ENCODE results near the gene RGS12. TPM values are rescaled to one million over a fixed set of nuclear protein-coding genes. Genes with fewer than 3 reads are reported as not detected.

RGS12 gene
- polyA plus RNA-seq, 1 of the 3 experiments (the other 2 are of a cell fraction) = 18.4 TPM

- TF ChIP-seq NFIC (IDR thresholded peaks at IDR 0.05; ENCODE audit: borderline replicate concordance) (no peak), GABPA (IDR thresholded peaks at IDR 0.05; ENCODE audit: low read depth) (no peak), TAF1 (IDR thresholded peaks at IDR 0.05; ENCODE audit: borderline replicate concordance, low read depth, low read length) (no peak), IRF3 (IDR thresholded peaks at IDR 0.05; ENCODE audit: low read depth, low read length) (no peak), FOXJ3 (CRISPR knock-in tag; IDR thresholded peaks at IDR 0.05) (no peak), PBX3 (IDR thresholded peaks at IDR 0.05) (no peak), SIN3A (IDR thresholded peaks at IDR 0.05; ENCODE audit: borderline replicate concordance, low read depth, low read length) (no peak)
- TF ChIP-seq, protein P1, sequence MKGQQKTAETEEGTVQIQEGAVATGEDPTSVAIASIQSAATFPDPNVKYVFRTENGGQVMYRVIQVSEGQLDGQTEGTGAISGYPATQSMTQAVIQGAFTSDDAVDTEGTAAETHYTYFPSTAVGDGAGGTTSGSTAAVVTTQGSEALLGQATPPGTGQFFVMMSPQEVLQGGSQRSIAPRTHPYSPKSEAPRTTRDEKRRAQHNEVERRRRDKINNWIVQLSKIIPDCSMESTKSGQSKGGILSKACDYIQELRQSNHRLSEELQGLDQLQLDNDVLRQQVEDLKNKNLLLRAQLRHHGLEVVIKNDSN (IDR thresholded peaks at IDR 0.05; ENCODE audit: borderline replicate concordance, low read depth) = no peak
- CTCF ChIA-PET = no interaction called here
- 96% methylated on average over 10 of the region's 10 CpGs for WGBS (ENCODE audit: low lambda C conversion rate)
- no peak overlapping the region for H3K27ac ChIP-seq (ENCODE audit: low read depth in 2 of 2, low read length in 1 of 2)
- H4K20me1 ChIP-seq (ENCODE audit: insufficient read depth) = peaks cover 34% of the 10 kb centered on the region
- H3K27me3 ChIP-seq (ENCODE audit: insufficient read depth) = no peaks in the 10 kb centered on the region
- no peak overlapping the region for H3K4me3 ChIP-seq (ENCODE audit: low read depth in 2 of 2, low read length in 1 of 2)
- no peaks in the 10 kb centered on the region for H3K36me3 ChIP-seq (replicated peaks in 1 of 2; ENCODE audit: control insufficient read depth in 1 of 2, insufficient read depth in 2 of 2, low read length in 1 of 2)
- H3K9ac ChIP-seq = no peak overlapping the region
- no peak for DNase-seq
- no peaks in the 10 kb centered on the region for H3F3A ChIP-seq (replicated peaks; ENCODE audit: insufficient read depth)
- no peaks in the 10 kb centered on the region for H3K9me3 ChIP-seq
- no peaks in the 10 kb centered on the region; a peak in 1 of 4 replicates for H3K4me1 ChIP-seq (ENCODE audit: control insufficient read depth in 1 of 2, insufficient read depth in 2 of 2, low read depth in 1 of 2, low read length in 1 of 2)
- H3K79me2 ChIP-seq (ENCODE audit: insufficient read depth) = peaks cover 97% of the 10 kb centered on the region
- H2AFZ ChIP-seq (ENCODE audit: low read depth) = no peak overlapping the region
- POLR2A ChIA-PET = no interaction called here
- no peaks in the 10 kb centered on the region for H3K9me2 ChIP-seq
- H3K4me2 ChIP-seq = no peak overlapping the region
Observed at GRCh38 chr4:3335385-3335784, 42.6 kb downstream of the RGS12 start.

GRCh38 chr4:3335982-3336381 lies 43.2 kb downstream of the RGS12 start:
- ChIA-PET CTCF (no interaction called here), POLR2A (no interaction called here)
- H3K9me3 ChIP-seq = no peaks in the 10 kb centered on the region
- no peak overlapping the region for H3K4me3 ChIP-seq (ENCODE audit: low read depth in 2 of 2, low read length in 1 of 2)
- no peak overlapping the region for H3K27ac ChIP-seq (ENCODE audit: low read depth in 2 of 2, low read length in 1 of 2)
- 96% methylated on average over 6 of the region's 7 CpGs for WGBS (ENCODE audit: low lambda C conversion rate)
- no peak for DNase-seq
- H2AFZ ChIP-seq (ENCODE audit: low read depth) = no peak overlapping the region
- H3K4me1 ChIP-seq (ENCODE audit: control insufficient read depth in 1 of 2, insufficient read depth in 2 of 2, low read depth in 1 of 2, low read length in 1 of 2) = no peaks in the 10 kb centered on the region; a peak in 1 of 4 replicates
- peaks cover 28% of the 10 kb centered on the region for H4K20me1 ChIP-seq (ENCODE audit: insufficient read depth)
- H3K9ac ChIP-seq = no peak overlapping the region
- no peaks in the 10 kb centered on the region for H3K36me3 ChIP-seq (replicated peaks in 1 of 2; ENCODE audit: control insufficient read depth in 1 of 2, insufficient read depth in 2 of 2, low read length in 1 of 2)
- H3K79me2 ChIP-seq (ENCODE audit: insufficient read depth) = peaks cover 94% of the 10 kb centered on the region
- no peak overlapping the region for H3K4me2 ChIP-seq
- no peaks in the 10 kb centered on the region for H3F3A ChIP-seq (replicated peaks; ENCODE audit: insufficient read depth)
- H3K9me2 ChIP-seq = no peaks in the 10 kb centered on the region
- H3K27me3 ChIP-seq (ENCODE audit: insufficient read depth) = no peaks in the 10 kb centered on the region
- no peak for TF ChIP-seq PBX3 (IDR thresholded peaks at IDR 0.05)
- no peak for TF ChIP-seq EP300 (IDR thresholded peaks at IDR 0.05; ENCODE audit: borderline replicate concordance in 1 of 2, low read depth in 1 of 2, low read length in 1 of 2)
- TF ChIP-seq GATA2 (CRISPR knock-in tag; IDR thresholded peaks at IDR 0.05) = no peak
- TF ChIP-seq RAD21 (IDR thresholded peaks at IDR 0.05; ENCODE audit: low read length) = no peak
- TF ChIP-seq CTCF (IDR thresholded peaks at IDR 0.05) = no peak
- no peak for TF ChIP-seq SMC3 (IDR thresholded peaks at IDR 0.05; ENCODE audit: low read depth, low read length)
- TF ChIP-seq ZBTB33 (IDR thresholded peaks at IDR 0.05; ENCODE audit: borderline replicate concordance, low read depth) = no peak
- TF ChIP-seq NRF1 (IDR thresholded peaks at IDR 0.05; ENCODE audit: low read depth, low read length) = no peak
- no peak for TF ChIP-seq MAX (IDR thresholded peaks at IDR 0.05; ENCODE audit: low read depth)
- no peak for TF ChIP-seq CHD2 (IDR thresholded peaks at IDR 0.05; ENCODE audit: low read length, partially characterized antibody)
- no peak for TF ChIP-seq FOSL2 (IDR thresholded peaks at IDR 0.05; ENCODE audit: borderline replicate concordance, low read depth)
- TF ChIP-seq EZH2phosphoT487 (IDR thresholded peaks at IDR 0.05; ENCODE audit: borderline replicate concordance, low read depth) = no peak
- TF ChIP-seq GABPA (IDR thresholded peaks at IDR 0.05; ENCODE audit: low read depth) = no peak

Data from SK-N-SH (cell line).